MCF 10A (cell line): ENCODE measurements around the gene RPH3AL. TPM values are rescaled to one million over a fixed set of nuclear protein-coding genes. Genes with fewer than 3 reads are reported as not detected.

Experiments used
- BruUV-seq: library from RNA; stranded (reverse); fragments of 400-500 nt; replicated peaks from 2 replicates; lab custom pipeline; 2021; lab: Mats Ljungman, UMichigan
- CTCF ChIA-PET: fragments of 300-600 bp; sonication (Branson Sonifier 250); formaldehyde crosslinking; extraction: SDS; loops from one replicate; lab custom pipeline; 2021; ENCODE audit warnings: antibody characterized with exemption, inconsistent platforms; lab: Yijun Ruan, JAX
- POLR2A ChIA-PET: fragments of 300-600, 350-650 bp; sonication (Branson Sonifier 250); formaldehyde crosslinking; extraction: SDS; loops from one replicate; lab custom pipeline; 2020; ENCODE audit warnings: antibody characterized with exemption, inconsistent platforms; lab: Yijun Ruan, JAX
- DNase-seq: peaks from one replicate; pipeline ENCODE4 v3.0.0-alpha.2; 2018; ENCODE audit not compliant: unreplicated experiment
- H3K27ac Mint-ChIP-seq: one replicate; pipeline ENCODE4 v1.8.0; 2022; ENCODE audit warnings: mild to moderate bottlenecking, low read depth, mixed read lengths; ENCODE audit not compliant: unreplicated experiment
- H3K27me3 Mint-ChIP-seq: one replicate; pipeline ENCODE4 v1.8.0; 2022; ENCODE audit warnings: mixed read lengths; ENCODE audit not compliant: insufficient read depth, unreplicated experiment
- H3K36me3 Mint-ChIP-seq: one replicate; pipeline ENCODE4 v1.8.0; 2022; ENCODE audit warnings: mild to moderate bottlenecking, moderate library complexity, mixed read lengths; ENCODE audit not compliant: insufficient read depth, unreplicated experiment
- H3K4me1 Mint-ChIP-seq: one replicate; pipeline ENCODE4 v1.8.0; 2022; ENCODE audit warnings: mixed read lengths; ENCODE audit not compliant: insufficient read depth, unreplicated experiment
- H3K4me3 Mint-ChIP-seq: one replicate; pipeline ENCODE4 v1.8.0; 2022; ENCODE audit warnings: mild to moderate bottlenecking, moderate library complexity, mixed read lengths; ENCODE audit not compliant: unreplicated experiment
- H3K9me3 Mint-ChIP-seq: one replicate; pipeline ENCODE4 v1.8.0; 2022; ENCODE audit warnings: mixed read lengths; ENCODE audit not compliant: unreplicated experiment
- CTCF ChIP-seq: fragments of 200-600 bp; IDR thresholded peaks from one replicate; pipeline ENCODE4 v1.8.0; 2022; ENCODE audit warnings: antibody characterized with exemption, mild to moderate bottlenecking; ENCODE audit not compliant: unreplicated experiment
- intact Hi-C: fragments of 100-400 bp; cut with micrococcal nuclease; formaldehyde crosslinking; loops from 2 replicates; pipeline ENCODE4 v1.14.1; 2022
- total RNA-seq: library from RNA; stranded (reverse); gene quantifications from 2 replicates; pipeline ENCODE4 v1.2.3, GENCODE V29; 2022

The RPH3AL gene
- total RNA-seq, 1 experiment from 2014 or later: 0.89 TPM

- DNase-seq: no peak
- Mint-ChIP-seq H3K36me3 (no peaks in the 10 kb centered on the region), H3K4me1 (no peaks in the 10 kb centered on the region), H3K9me3 (no peaks in the 10 kb centered on the region), H3K27ac (no peak overlapping the region), H3K4me3 (no peak overlapping the region), H3K27me3 (peaks cover 25% of the 10 kb centered on the region)
- POLR2A ChIA-PET: no interaction called here
- no peak for TF ChIP-seq CTCF
- CTCF ChIA-PET: no interaction called here
- intact Hi-C loops: no loop called here
- BruUV-seq: no TSS peak
Observed at GRCh38 chr17:290626-291025, 62.0 kb downstream of the RPH3AL start.

DNA sequence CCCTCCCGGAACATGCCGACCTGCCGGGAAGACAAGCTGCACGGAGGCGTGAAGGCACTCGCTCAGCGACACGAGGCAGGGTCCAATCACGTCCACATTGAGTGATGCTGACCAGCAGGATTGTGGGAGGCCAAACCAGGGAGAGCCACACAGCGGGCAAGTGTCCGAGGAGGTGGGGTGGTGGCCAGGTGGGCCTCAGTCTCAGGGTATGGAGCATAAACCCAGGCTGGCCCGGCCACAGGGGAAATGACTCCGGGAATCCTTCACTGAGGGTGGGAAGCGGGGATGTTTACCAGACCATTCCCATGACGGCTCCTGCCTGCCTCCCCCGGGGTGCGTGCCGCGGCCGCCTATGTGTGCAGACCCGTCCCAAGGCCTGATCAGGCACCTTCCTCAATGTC is 62.5 kb downstream of the RPH3AL start:
- DNase-seq: no peak
- TF ChIP-seq CTCF: no peak
- ChIA-PET POLR2A (no interaction called here), CTCF (no interaction called here)
- peaks cover 22% of the 10 kb centered on the region for H3K27me3 Mint-ChIP-seq
- no peaks in the 10 kb centered on the region for H3K9me3 Mint-ChIP-seq
- BruUV-seq: no TSS peak
- H3K4me1 Mint-ChIP-seq: no peaks in the 10 kb centered on the region
- H3K27ac Mint-ChIP-seq: no peak overlapping the region
- no peak overlapping the region for H3K4me3 Mint-ChIP-seq
- no peaks in the 10 kb centered on the region for H3K36me3 Mint-ChIP-seq
- intact Hi-C loops: no loop called here

GRCh38 chr17:289409-289808 is 63.2 kb downstream of the RPH3AL start:
- Mint-ChIP-seq H3K4me1 (no peaks in the 10 kb centered on the region), H3K4me3 (no peak overlapping the region), H3K27ac (no peak overlapping the region), H3K27me3 (peaks cover 18% of the 10 kb centered on the region), H3K36me3 (no peaks in the 10 kb centered on the region), H3K9me3 (no peaks in the 10 kb centered on the region)
- TF ChIP-seq CTCF: no peak
- no peak for DNase-seq
- BruUV-seq: no TSS peak
- ChIA-PET POLR2A (no interaction called here), CTCF (no interaction called here)
- intact Hi-C loops: no loop called here

- TF ChIP-seq CTCF: no peak
- no TSS peak for BruUV-seq
- intact Hi-C loops: no loop called here
- no peak for DNase-seq
- Mint-ChIP-seq H3K27ac (no peak overlapping the region), H3K4me1 (no peaks in the 10 kb centered on the region), H3K9me3 (no peaks in the 10 kb centered on the region), H3K36me3 (no peaks in the 10 kb centered on the region), H3K27me3 (peaks cover 12% of the 10 kb centered on the region), H3K4me3 (no peak overlapping the region)
- ChIA-PET CTCF (no interaction called here), POLR2A (no interaction called here)
Observed at GRCh38 chr17:288802-289356, 63.7 kb downstream of the RPH3AL start.
